Brain microvascular endothelial cell (primary cell): Measurements from ENCODE around the gene USP21.
"Not testable (repeated sequence)": the region's sequence is repeated elsewhere in the genome, so short reads cannot be mapped to it uniquely, and the experiment has no call there.

ENCODE experiments used
- DNase-seq: peaks from one replicate; pipeline ENCODE4 v3.0.0-alpha.2; 2020
- H3K27ac ChIP-seq: fragments of 250-450 bp; sonication (Bioruptor Pico); 2 replicates; pipeline ENCODE4 v1.5.1; 2020; ENCODE audit warnings: mild to moderate bottlenecking, moderate library complexity
- H3K27me3 ChIP-seq: fragments of 250-450 bp; sonication (Bioruptor Pico); replicated peaks from 2 replicates; pipeline ENCODE4 v1.5.1; 2020; ENCODE audit warnings: mild to moderate bottlenecking
- H3K36me3 ChIP-seq: fragments of 250-450 bp; sonication (Bioruptor Pico); replicated peaks from 2 replicates; pipeline ENCODE4 v1.5.1; 2020; ENCODE audit warnings: mild to moderate bottlenecking
- H3K4me3 ChIP-seq: 2 replicates; pipeline ENCODE4 v1.5.1; 2011; ENCODE audit warnings: low read depth, mild to moderate bottlenecking, control low read depth, low read length, moderate library complexity
- CTCF ChIP-seq: IDR thresholded peaks from 2 replicates; pipeline ENCODE4 v1.5.1; 2011; ENCODE audit warnings: low read depth, mild to moderate bottlenecking, moderate library complexity, low read length, control low read depth, inconsistent platforms; ENCODE audit errors: missing control alignments
- in situ Hi-C: cut with HindIII; loops from 2 replicates; pipeline ENCODE4 v1.10.0; 2017; ENCODE audit warnings: low sequenced_read_pairs, low pct_ligation_motif_present

USP21 gene

DNA sequence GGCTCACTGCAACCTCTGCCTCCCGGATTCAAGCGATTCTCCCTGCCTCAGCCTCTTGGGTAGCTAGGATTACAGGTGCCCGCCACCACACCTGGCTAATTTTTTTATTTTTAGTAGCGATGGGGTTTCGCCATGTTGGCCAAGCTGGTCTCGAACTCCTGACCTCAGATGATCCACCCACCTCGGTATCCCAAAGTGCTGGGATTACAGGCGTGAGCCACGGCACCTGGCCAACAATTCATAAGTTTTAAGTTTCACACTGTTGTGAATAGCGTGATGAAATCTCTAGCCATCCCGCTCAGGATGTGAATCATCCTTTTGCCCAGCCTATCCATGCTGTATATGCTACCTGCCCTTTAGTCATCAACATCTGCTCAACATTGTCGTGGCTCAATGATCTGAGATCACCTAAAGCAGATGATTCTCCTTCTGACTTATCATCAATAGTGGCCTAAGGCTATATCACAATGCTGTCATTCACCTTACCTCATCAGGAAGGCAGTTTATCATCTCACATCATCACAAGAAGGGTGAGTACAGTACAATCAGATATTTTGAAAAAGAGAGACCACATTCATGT lies 44.1 kb upstream of the USP21 start:
- in situ Hi-C loops: no loop called here
- Histone ChIP-seq H3K4me3 (no peak overlapping the region), H3K27ac (peak overlapping the region; percentile 73), H3K36me3 (peaks cover 5% of the 10 kb centered on the region), H3K27me3 (no peaks in the 10 kb centered on the region)
- peak; percentile 93 for DNase-seq
- TF ChIP-seq CTCF: no peak

GRCh38 chr1:161115961-161116360 lies 43.3 kb upstream of the USP21 start:
- Histone ChIP-seq H3K27ac (peak overlapping the region; percentile 73), H3K36me3 (peaks cover 12% of the 10 kb centered on the region)
- H3K4me3 ChIP-seq, in situ Hi-C loops, DNase-seq, H3K27me3 ChIP-seq: not testable (repeated sequence)

- in situ Hi-C loops: no loop called here
- Histone ChIP-seq H3K27me3 (no peaks in the 10 kb centered on the region), H3K36me3 (peaks cover 31% of the 10 kb centered on the region), H3K4me3 (peak within 1 kb of the TSS; percentile 100), H3K27ac (peak within 1 kb of the TSS; percentile 94)
- no peak for TF ChIP-seq CTCF
- DNase-seq: peak; percentile 78
Measured at GRCh38 chr1:161117759-161118581, 41.3 kb upstream of the USP21 start, which contains the start of the genes NIT1 and PFDN2. NIT1 (plus strand) TSS chr1:161118105; CDS start chr1:161118177, 72 bp downstream. PFDN2 (minus strand) TSS chr1:161118037; CDS start chr1:161118026, 11 bp downstream.

DNA sequence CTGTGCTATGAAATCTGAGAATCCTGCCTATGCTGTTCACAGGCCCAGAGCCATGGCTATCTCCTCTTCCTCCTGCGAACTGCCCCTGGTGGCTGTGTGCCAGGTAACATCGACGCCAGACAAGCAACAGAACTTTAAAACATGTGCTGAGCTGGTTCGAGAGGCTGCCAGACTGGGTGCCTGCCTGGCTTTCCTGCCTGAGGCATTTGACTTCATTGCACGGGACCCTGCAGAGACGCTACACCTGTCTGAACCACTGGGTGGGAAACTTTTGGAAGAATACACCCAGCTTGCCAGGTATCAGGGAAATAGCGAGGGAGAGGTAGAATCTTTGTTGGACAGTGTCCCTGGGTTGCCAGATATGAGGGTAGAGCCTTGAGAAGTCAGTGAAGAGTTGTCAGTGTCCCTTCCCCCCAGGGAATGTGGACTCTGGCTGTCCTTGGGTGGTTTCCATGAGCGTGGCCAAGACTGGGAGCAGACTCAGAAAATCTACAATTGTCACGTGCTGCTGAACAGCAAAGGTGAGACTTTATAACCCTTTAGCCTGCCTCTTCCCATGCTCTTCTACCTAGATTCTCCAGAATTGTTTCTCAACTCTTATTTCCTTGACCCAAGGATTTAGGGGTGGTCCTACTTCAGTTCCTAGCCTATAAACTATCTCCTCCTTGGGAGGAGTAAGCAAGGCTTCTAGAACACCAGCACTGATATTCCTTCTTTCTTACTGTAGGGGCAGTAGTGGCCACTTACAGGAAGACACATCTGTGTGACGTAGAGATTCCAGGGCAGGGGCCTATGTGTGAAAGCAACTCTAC lies 40.0 kb upstream of the USP21 start:
- H3K4me3 ChIP-seq: peak overlapping the region; percentile 12

DNA sequence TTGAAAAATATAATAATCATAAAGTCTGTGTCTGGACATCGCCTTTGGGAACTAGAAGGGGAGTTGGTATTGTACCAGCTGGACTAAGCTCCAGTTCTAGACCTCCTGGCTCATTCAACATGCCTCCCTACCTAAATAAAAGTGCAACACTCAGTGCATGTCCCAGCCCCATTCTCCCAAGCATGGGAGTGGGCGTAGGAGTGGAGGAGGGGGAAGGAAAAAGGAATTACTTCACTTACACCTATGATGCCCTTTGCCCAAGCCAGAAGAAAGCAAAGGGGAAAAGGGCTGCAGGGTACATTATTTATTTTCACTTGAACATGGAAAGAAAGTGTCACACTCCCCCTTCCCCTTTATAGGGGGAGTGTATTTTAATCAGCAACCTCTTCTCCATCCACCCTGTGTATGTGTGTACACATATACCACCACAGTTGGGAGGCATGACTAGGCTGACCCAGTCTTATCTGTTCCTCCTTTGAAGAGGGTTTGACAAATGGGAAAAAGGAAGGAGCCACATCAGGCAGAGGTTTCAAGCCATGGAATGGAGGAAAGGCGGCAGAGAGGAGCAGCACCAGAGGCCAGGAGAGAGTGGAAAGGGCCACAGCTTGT lies 38.2 kb upstream of the USP21 start:
- Histone ChIP-seq H3K27ac (no peak overlapping the region), H3K36me3 (peaks cover 49% of the 10 kb centered on the region), H3K27me3 (no peaks in the 10 kb centered on the region), H3K4me3 (no peak overlapping the region)
- TF ChIP-seq CTCF: no peak
- DNase-seq: no peak
- in situ Hi-C loops: no loop called here

More for the DNA sequence above, 40.0 kb upstream of the USP21 start:
- TF ChIP-seq CTCF: peak; percentile 62
- Histone ChIP-seq H3K36me3 (peaks cover 43% of the 10 kb centered on the region), H3K27ac (no peak overlapping the region), H3K27me3 (no peaks in the 10 kb centered on the region)
- in situ Hi-C loops: no loop called here
- DNase-seq: peak; percentile 79

DNA sequence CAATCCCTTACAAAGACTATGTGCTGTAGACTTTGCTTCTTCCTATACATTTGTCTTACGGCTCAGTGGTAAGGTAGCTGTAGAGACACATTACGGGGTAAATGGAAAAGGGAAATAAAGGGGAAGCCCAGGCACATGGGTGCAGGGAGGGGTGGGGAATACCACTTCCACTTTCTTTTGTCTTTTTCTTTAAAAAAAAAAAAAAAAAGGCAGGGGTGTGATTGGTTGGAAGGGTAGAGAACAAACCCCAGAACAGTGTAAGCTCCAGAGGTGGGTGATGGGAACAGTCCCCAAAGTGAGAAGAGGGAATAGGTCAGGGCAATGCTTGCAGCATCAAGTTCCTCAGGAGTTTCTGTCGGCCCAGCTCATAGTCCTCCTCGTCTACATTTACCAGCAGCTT lies 37.5 kb upstream of the USP21 start:
- no peak overlapping the region for H3K4me3 ChIP-seq
- H3K27me3 ChIP-seq: no peaks in the 10 kb centered on the region
- peaks cover 54% of the 10 kb centered on the region for H3K36me3 ChIP-seq
- TF ChIP-seq CTCF: no peak
- no peak for DNase-seq
- in situ Hi-C loops: no loop called here
- H3K27ac ChIP-seq: no peak overlapping the region
